GM23338 (cell line): ENCODE data around the gene RNFT1. TPM values are rescaled to one million over a fixed set of nuclear protein-coding genes. Genes with fewer than 3 reads are reported as not detected.

Experiments used
- ATAC-seq: fragments of 200-7000 bp; cut with Tn5 transposase; 3 replicates; pipeline ENCODE4 v1.9.1; 2020
- DNase-seq: peaks from one replicate; pipeline ENCODE4 v3.0.0-alpha.2; 2015; ENCODE audit warnings: low spot score
- H2AFZ ChIP-seq: fragments of 200-600 bp; sonication (generic); 2 replicates; pipeline ENCODE4 v1.8.0; 2016; ENCODE audit warnings: antibody characterized with exemption, mild to moderate bottlenecking, moderate library complexity
- H3F3A ChIP-seq: fragments of 200-600 bp; sonication (generic); replicated peaks from 2 replicates; pipeline ENCODE4 v1.8.0; 2017; ENCODE audit warnings: antibody characterized with exemption, mixed run types, low read depth
- H3K27ac ChIP-seq: fragments of 200-600 bp; sonication (generic); 2 replicates; pipeline ENCODE4 v1.6.1; 2016; ENCODE audit warnings: low read depth
- H3K27me3 ChIP-seq: fragments of 200-600 bp; sonication (generic); 2 replicates; pipeline ENCODE4 v1.8.0; 2016; ENCODE audit warnings: mild to moderate bottlenecking, mixed run types, moderate library complexity; ENCODE audit not compliant: insufficient read depth
- H3K36me3 ChIP-seq: fragments of 200-600 bp; sonication (generic); 2 replicates; pipeline ENCODE4 v1.8.0; 2016; ENCODE audit warnings: mild to moderate bottlenecking; ENCODE audit not compliant: insufficient read depth
- H3K4me1 ChIP-seq: fragments of 200-600 bp; sonication (generic); 2 replicates; pipeline ENCODE4 v1.8.0; 2016; ENCODE audit warnings: mild to moderate bottlenecking, moderate library complexity; ENCODE audit not compliant: insufficient read depth
- H3K4me2 ChIP-seq: fragments of 200-600 bp; sonication (generic); 2 replicates; pipeline ENCODE4 v1.7.1; 2017; ENCODE audit warnings: mixed run types
- H3K4me3 ChIP-seq: fragments of 200-600 bp; sonication (generic); 2 replicates; pipeline ENCODE4 v1.6.1; 2016; ENCODE audit warnings: mixed run types
- H3K79me2 ChIP-seq: fragments of 200-600 bp; sonication (generic); replicated peaks from 2 replicates; pipeline ENCODE4 v1.8.0; 2017; ENCODE audit warnings: mild to moderate bottlenecking; ENCODE audit not compliant: insufficient read depth
- H3K9me2 ChIP-seq: fragments of 200-600 bp; sonication (generic); 2 replicates; pipeline ENCODE4 v1.8.0; 2017; ENCODE audit not compliant: insufficient read depth
- H4K20me1 ChIP-seq: fragments of 200-600 bp; sonication (generic); replicated peaks from 2 replicates; pipeline ENCODE4 v1.8.0; 2017; ENCODE audit warnings: mild to moderate bottlenecking; ENCODE audit not compliant: insufficient read depth
- H3K27ac Mint-ChIP-seq: 2 replicates; pipeline ENCODE4 v1.8.0; 2020; ENCODE audit warnings: inconsistent platforms, mild to moderate bottlenecking, moderate library complexity, mixed read lengths
- H3K27me3 Mint-ChIP-seq: 3 replicates; pipeline ENCODE4 v1.8.0; 2022; ENCODE audit warnings: low read depth, mild to moderate bottlenecking, moderate library complexity, mixed read lengths, inconsistent platforms; ENCODE audit not compliant: insufficient read depth, poor library complexity
- H3K36me3 Mint-ChIP-seq: 3 replicates; pipeline ENCODE4 v1.8.0; 2021; ENCODE audit warnings: low read depth, mild to moderate bottlenecking, inconsistent platforms, moderate library complexity, mixed read lengths
- H3K4me1 Mint-ChIP-seq: 3 replicates; pipeline ENCODE4 v1.8.0; 2020; ENCODE audit warnings: mild to moderate bottlenecking, inconsistent platforms, mixed read lengths
- H3K4me3 Mint-ChIP-seq: 3 replicates; pipeline ENCODE4 v1.8.0; 2021; ENCODE audit warnings: moderate library complexity, mild to moderate bottlenecking, inconsistent platforms, mixed read lengths
- H3K9me3 Mint-ChIP-seq: 3 replicates; pipeline ENCODE4 v1.8.0; 2020; ENCODE audit warnings: moderate library complexity, mild to moderate bottlenecking, inconsistent platforms, mixed read lengths
- CTCF ChIP-seq, 2 experiments: fragments of 200-600 bp in 1 of 2; sonication (generic) in 1 of 2; conservative IDR thresholded peaks; 2 replicates each; pipeline versions ENCODE4 v1.5.1 to v1.6.1; 2016 to 2017; ENCODE audit warnings: antibody characterized with exemption in 2 of 2, low read depth in 2 of 2, mild to moderate bottlenecking in 2 of 2, moderate library complexity in 1 of 2
- EZH2 ChIP-seq: fragments of 200-600 bp; sonication (generic); IDR thresholded peaks from one replicate; pipeline ENCODE4 v1.8.0; 2017; ENCODE audit warnings: antibody characterized with exemption, mild to moderate bottlenecking, low read depth; ENCODE audit not compliant: unreplicated experiment
- JUNB ChIP-seq: IDR thresholded peaks from one replicate; pipeline ENCODE4 v1.6.1; 2016; ENCODE audit warnings: antibody characterized with exemption; ENCODE audit not compliant: unreplicated experiment
- NANOG ChIP-seq: IDR thresholded peaks from 2 replicates; pipeline ENCODE4 v1.6.1; 2016; ENCODE audit warnings: antibody characterized with exemption, borderline replicate concordance
- POLR2AphosphoS5 ChIP-seq: IDR thresholded peaks from 2 replicates; pipeline ENCODE4 v1.6.1; 2016; ENCODE audit warnings: antibody characterized with exemption, low read depth
- REST ChIP-seq: IDR thresholded peaks from one replicate; pipeline ENCODE4 v1.6.1; 2018; ENCODE audit warnings: antibody characterized with exemption; ENCODE audit not compliant: unreplicated experiment
- STAT1 ChIP-seq: IDR thresholded peaks from one replicate; pipeline ENCODE4 v1.6.1; 2016; ENCODE audit warnings: antibody characterized with exemption; ENCODE audit not compliant: unreplicated experiment
- polyA plus RNA-seq: library from polyadenylated mRNA; unstranded; fragments of >200 nt; fragmentation: Nextera tagmentation; extraction: Ambion mirVana; gene quantifications from 2 replicates; pipeline ENCODE4 v1.2.1, GENCODE V29; 2016
- total RNA-seq: library from RNA; depleted of rRNA; stranded (reverse); fragments of >200 nt; shearing (Covaris generic); gene quantifications from 2 replicates; pipeline ENCODE4 v1.2.3, GENCODE V29; 2014
- TF ChIP-seq, protein P1 (sequence below): fragments of 250-450 bp; sonication (Bioruptor Pico); IDR thresholded peaks from 2 replicates; pipeline ENCODE4 v1.5.0; 2020; ENCODE audit warnings: mild to moderate bottlenecking, moderate library complexity
- TF ChIP-seq, protein P2 (sequence below): IDR thresholded peaks from 2 replicates; pipeline ENCODE4 v1.6.1; 2016; ENCODE audit warnings: antibody characterized with exemption

RNFT1 gene
- total and polyA plus RNA-seq, 2 experiments from 2014 or later, result 4.1 to 4.6 TPM

DNA sequence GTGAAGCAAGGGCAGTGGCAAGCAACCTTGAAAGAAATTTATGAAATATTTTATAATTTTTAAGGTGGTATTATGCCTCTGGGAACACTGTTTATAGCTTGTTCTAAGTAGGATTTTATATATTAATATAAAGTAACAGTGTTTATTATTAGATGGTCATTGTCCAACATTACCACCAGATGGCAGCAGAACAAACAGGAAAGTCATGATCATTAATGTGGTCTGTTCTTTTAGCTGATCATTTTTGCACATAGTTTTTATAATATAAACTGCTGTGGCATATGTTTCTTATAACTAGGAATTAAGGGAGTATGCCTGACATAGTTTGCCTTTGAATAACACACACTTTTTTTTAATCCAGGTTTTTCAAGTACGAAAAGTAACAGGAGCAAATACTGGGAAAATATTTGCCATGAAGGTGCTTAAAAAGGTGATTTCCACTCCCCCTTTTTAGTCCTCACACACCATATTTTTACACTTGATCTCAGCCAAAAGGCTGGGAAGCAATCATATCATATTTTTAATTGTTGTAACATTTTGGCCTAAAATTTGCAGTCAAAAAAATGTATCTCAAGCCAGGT lies 50.2 kb downstream of the RNFT1 start:
- peaks cover 5% of the 10 kb centered on the region; the same call in 1 of the 2 replicates for H4K20me1 ChIP-seq
- H3K36me3 Mint-ChIP-seq, result peaks cover 17% of the 10 kb centered on the region
- no peaks in the 10 kb centered on the region for H3K4me1 Mint-ChIP-seq
- DNase-seq, result peak; percentile 61
- H2AFZ ChIP-seq, result no peak overlapping the region
- H3K27ac ChIP-seq, result no peak overlapping the region
- H3K27me3 ChIP-seq, result no peaks in the 10 kb centered on the region
- H3K4me3 Mint-ChIP-seq, result no peak overlapping the region
- no peak overlapping the region for H3K4me3 ChIP-seq
- H3K79me2 ChIP-seq, result no peaks in the 10 kb centered on the region
- peaks cover 2% of the 10 kb centered on the region for H3K27me3 Mint-ChIP-seq
- peak; percentile 63 to 77 for TF ChIP-seq CTCF (conservative IDR thresholded peaks at IDR 0.05; ENCODE audit: low read depth in 2 of 2)
- TF ChIP-seq EZH2, result no peak
- TF ChIP-seq POLR2AphosphoS5, result no peak
- H3K9me3 Mint-ChIP-seq, result no peaks in the 10 kb centered on the region
- no peaks in the 10 kb centered on the region for H3K4me1 ChIP-seq
- 0 out of 2 replicates have a peak, but pooled peaks cover 7% of the 10 kb centered on the region for H3F3A ChIP-seq
- H3K36me3 ChIP-seq, result peaks cover 8% of the 10 kb centered on the region; the same call in 1 of the 2 replicates
- no peak overlapping the region for H3K27ac Mint-ChIP-seq
- ATAC-seq, result no peak
- H3K4me2 ChIP-seq, result no peak overlapping the region
- no peaks in the 10 kb centered on the region for H3K9me2 ChIP-seq

- Histone ChIP-seq H3K27ac (no peak overlapping the region), H2AFZ (no peak overlapping the region), H3F3A (no peaks in the 10 kb centered on the region), H3K27me3 (no peaks in the 10 kb centered on the region), H3K4me3 (no peak overlapping the region), H3K36me3 (no peaks in the 10 kb centered on the region), H3K4me2 (no peak overlapping the region), H3K9me2 (no peaks in the 10 kb centered on the region), H3K4me1 (no peaks in the 10 kb centered on the region), H3K79me2 (peaks cover 41% of the 10 kb centered on the region), H4K20me1 (peaks cover under 1% of the 10 kb centered on the region; the same call in 1 of the 2 replicates)
- no peak for DNase-seq
- H3K27ac Mint-ChIP-seq, result no peak overlapping the region
- ATAC-seq, result no peak
- H3K9me3 Mint-ChIP-seq, result no peaks in the 10 kb centered on the region
- no peak overlapping the region for H3K4me3 Mint-ChIP-seq
- H3K4me1 Mint-ChIP-seq, result no peaks in the 10 kb centered on the region
- peaks cover 2% of the 10 kb centered on the region for H3K27me3 Mint-ChIP-seq
- no peaks in the 10 kb centered on the region; the same call in 2 of the 3 replicates for H3K36me3 Mint-ChIP-seq
- TF ChIP-seq REST (no peak), JUNB (no peak), POLR2AphosphoS5 (no peak), NANOG (no peak), STAT1 (no peak)
- TF ChIP-seq, protein P1, sequence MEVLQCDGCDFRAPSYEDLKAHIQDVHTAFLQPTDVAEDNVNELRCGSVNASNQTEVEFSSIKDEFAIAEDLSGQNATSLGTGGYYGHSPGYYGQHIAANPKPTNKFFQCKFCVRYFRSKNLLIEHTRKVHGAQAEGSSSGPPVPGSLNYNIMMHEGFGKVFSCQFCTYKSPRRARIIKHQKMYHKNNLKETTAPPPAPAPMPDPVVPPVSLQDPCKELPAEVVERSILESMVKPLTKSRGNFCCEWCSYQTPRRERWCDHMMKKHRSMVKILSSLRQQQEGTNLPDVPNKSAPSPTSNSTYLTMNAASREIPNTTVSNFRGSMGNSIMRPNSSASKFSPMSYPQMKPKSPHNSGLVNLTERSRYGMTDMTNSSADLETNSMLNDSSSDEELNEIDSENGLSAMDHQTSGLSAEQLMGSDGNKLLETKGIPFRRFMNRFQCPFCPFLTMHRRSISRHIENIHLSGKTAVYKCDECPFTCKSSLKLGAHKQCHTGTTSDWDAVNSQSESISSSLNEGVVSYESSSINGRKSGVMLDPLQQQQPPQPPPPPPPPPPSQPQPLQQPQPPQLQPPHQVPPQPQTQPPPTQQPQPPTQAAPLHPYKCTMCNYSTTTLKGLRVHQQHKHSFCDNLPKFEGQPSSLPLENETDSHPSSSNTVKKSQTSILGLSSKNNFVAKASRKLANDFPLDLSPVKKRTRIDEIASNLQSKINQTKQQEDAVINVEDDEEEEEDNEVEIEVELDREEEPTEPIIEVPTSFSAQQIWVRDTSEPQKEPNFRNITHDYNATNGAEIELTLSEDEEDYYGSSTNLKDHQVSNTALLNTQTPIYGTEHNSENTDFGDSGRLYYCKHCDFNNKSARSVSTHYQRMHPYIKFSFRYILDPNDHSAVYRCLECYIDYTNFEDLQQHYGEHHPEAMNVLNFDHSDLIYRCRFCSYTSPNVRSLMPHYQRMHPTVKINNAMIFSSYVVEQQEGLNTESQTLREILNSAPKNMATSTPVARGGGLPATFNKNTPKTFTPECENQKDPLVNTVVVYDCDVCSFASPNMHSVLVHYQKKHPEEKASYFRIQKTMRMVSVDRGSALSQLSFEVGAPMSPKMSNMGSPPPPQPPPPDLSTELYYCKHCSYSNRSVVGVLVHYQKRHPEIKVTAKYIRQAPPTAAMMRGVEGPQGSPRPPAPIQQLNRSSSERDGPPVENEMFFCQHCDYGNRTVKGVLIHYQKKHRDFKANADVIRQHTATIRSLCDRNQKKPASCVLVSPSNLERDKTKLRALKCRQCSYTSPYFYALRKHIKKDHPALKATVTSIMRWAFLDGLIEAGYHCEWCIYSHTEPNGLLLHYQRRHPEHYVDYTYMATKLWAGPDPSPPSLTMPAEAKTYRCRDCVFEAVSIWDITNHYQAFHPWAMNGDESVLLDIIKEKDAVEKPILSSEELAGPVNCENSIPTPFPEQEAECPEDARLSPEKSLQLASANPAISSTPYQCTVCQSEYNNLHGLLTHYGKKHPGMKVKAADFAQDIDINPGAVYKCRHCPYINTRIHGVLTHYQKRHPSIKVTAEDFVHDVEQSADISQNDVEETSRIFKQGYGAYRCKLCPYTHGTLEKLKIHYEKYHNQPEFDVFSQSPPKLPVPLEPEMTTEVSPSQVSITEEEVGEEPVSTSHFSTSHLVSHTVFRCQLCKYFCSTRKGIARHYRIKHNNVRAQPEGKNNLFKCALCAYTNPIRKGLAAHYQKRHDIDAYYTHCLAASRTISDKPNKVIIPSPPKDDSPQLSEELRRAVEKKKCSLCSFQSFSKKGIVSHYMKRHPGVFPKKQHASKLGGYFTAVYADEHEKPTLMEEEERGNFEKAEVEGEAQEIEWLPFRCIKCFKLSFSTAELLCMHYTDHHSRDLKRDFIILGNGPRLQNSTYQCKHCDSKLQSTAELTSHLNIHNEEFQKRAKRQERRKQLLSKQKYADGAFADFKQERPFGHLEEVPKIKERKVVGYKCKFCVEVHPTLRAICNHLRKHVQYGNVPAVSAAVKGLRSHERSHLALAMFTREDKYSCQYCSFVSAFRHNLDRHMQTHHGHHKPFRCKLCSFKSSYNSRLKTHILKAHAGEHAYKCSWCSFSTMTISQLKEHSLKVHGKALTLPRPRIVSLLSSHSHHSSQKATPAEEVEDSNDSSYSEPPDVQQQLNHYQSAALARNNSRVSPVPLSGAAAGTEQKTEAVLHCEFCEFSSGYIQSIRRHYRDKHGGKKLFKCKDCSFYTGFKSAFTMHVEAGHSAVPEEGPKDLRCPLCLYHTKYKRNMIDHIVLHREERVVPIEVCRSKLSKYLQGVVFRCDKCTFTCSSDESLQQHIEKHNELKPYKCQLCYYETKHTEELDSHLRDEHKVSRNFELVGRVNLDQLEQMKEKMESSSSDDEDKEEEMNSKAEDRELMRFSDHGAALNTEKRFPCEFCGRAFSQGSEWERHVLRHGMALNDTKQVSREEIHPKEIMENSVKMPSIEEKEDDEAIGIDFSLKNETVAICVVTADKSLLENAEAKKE (CRISPR knock-in tag), result no peak
- TF ChIP-seq, protein P2, sequence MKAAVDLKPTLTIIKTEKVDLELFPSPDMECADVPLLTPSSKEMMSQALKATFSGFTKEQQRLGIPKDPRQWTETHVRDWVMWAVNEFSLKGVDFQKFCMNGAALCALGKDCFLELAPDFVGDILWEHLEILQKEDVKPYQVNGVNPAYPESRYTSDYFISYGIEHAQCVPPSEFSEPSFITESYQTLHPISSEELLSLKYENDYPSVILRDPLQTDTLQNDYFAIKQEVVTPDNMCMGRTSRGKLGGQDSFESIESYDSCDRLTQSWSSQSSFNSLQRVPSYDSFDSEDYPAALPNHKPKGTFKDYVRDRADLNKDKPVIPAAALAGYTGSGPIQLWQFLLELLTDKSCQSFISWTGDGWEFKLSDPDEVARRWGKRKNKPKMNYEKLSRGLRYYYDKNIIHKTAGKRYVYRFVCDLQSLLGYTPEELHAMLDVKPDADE, result no peak
These were observed 57.1 kb downstream of the RNFT1 start for GRCh38 chr17:59907467-59907866.
